ENCODE measurements around the gene CHST11. TPM values are rescaled to one million over a fixed set of nuclear protein-coding genes. Genes with fewer than 3 reads are reported as not detected.

Gene CHST11
- total RNA-seq, 2 donors from 2014 or later, result 36.2 to 61.7 TPM

- Mint-ChIP-seq H3K27me3 (no peaks in the 10 kb centered on the region), H3K27ac (peak overlapping the region; percentile 31), H3K4me3 (peak overlapping the region; percentile 80), H3K4me1 (peaks cover 67% of the 10 kb centered on the region), H3K9me3 (peaks cover 4% of the 10 kb centered on the region), H3K36me3 (ENCODE audit: low read depth) (peaks cover 5% of the 10 kb centered on the region)
- ATAC-seq (replicated peaks), result no peak
These were observed 227.2 kb downstream of the CHST11 start for GRCh38 chr12:104683831-104684503.

- Mint-ChIP-seq H3K27ac (no peak overlapping the region), H3K36me3 (ENCODE audit: low read depth) (peaks cover 9% of the 10 kb centered on the region), H3K4me1 (peaks cover 66% of the 10 kb centered on the region), H3K9me3 (peaks cover 4% of the 10 kb centered on the region), H3K27me3 (no peaks in the 10 kb centered on the region), H3K4me3 (no peak overlapping the region)
- ATAC-seq (replicated peaks), result no peak
These were observed 228.1 kb downstream of the CHST11 start for GRCh38 chr12:104684884-104685283.

GRCh38 chr12:104685366-104685765, 228.6 kb downstream of the CHST11 start:
- Mint-ChIP-seq H3K27me3 (no peaks in the 10 kb centered on the region), H3K9me3 (peaks cover 4% of the 10 kb centered on the region), H3K4me3 (no peak overlapping the region), H3K27ac (no peak overlapping the region), H3K36me3 (ENCODE audit: low read depth) (peaks cover 11% of the 10 kb centered on the region), H3K4me1 (peaks cover 61% of the 10 kb centered on the region)
- no peak for ATAC-seq (replicated peaks)

GRCh38 chr12:104686196-104686595, 229.4 kb downstream of the CHST11 start:
- peaks cover 4% of the 10 kb centered on the region for H3K9me3 Mint-ChIP-seq
- no peaks in the 10 kb centered on the region for H3K27me3 Mint-ChIP-seq
- peaks cover 54% of the 10 kb centered on the region for H3K4me1 Mint-ChIP-seq
- H3K4me3 Mint-ChIP-seq, result peak overlapping the region; percentile 79
- H3K36me3 Mint-ChIP-seq (ENCODE audit: low read depth), result peaks cover 11% of the 10 kb centered on the region
- H3K27ac Mint-ChIP-seq, result peak overlapping the region; percentile 89
- ATAC-seq (replicated peaks), result peak; percentile 38

- Mint-ChIP-seq H3K36me3 (ENCODE audit: low read depth) (peaks cover 13% of the 10 kb centered on the region), H3K4me3 (peak overlapping the region; percentile 79)
These were observed 231.2 kb downstream of the CHST11 start for GRCh38 chr12:104687823-104688573.

GRCh38 chr12:104689635-104690034, 232.9 kb downstream of the CHST11 start:
- ATAC-seq (replicated peaks), result no peak
- Mint-ChIP-seq H3K4me3 (no peak overlapping the region), H3K36me3 (ENCODE audit: low read depth) (peaks cover 16% of the 10 kb centered on the region), H3K27me3 (no peaks in the 10 kb centered on the region), H3K27ac (no peak overlapping the region), H3K4me1 (peaks cover 45% of the 10 kb centered on the region), H3K9me3 (no peaks in the 10 kb centered on the region)

More at GRCh38 chr12:104687823-104688573, 231.2 kb downstream of the CHST11 start:
- H3K27ac Mint-ChIP-seq, result peak overlapping the region; percentile 89
- peaks cover 42% of the 10 kb centered on the region for H3K4me1 Mint-ChIP-seq
- no peaks in the 10 kb centered on the region for H3K27me3 Mint-ChIP-seq
- ATAC-seq (replicated peaks), result peak; percentile 79
- peaks cover 4% of the 10 kb centered on the region for H3K9me3 Mint-ChIP-seq

GRCh38 chr12:104691721-104692556, 235.2 kb downstream of the CHST11 start:
- Mint-ChIP-seq H3K9me3 (no peaks in the 10 kb centered on the region), H3K4me1 (peaks cover 49% of the 10 kb centered on the region), H3K36me3 (ENCODE audit: low read depth) (peaks cover 26% of the 10 kb centered on the region), H3K4me3 (no peak overlapping the region), H3K27ac (no peak overlapping the region), H3K27me3 (no peaks in the 10 kb centered on the region)
- no peak for ATAC-seq (replicated peaks)

- peak overlapping the region; percentile 2 for H3K4me3 Mint-ChIP-seq
- no peak for ATAC-seq (replicated peaks)
- H3K27ac Mint-ChIP-seq, result peak overlapping the region; percentile 24
- H3K9me3 Mint-ChIP-seq, result no peaks in the 10 kb centered on the region
- H3K36me3 Mint-ChIP-seq (ENCODE audit: low read depth), result peaks cover 28% of the 10 kb centered on the region
- peaks cover 50% of the 10 kb centered on the region for H3K4me1 Mint-ChIP-seq
- H3K27me3 Mint-ChIP-seq, result no peaks in the 10 kb centered on the region
These were observed 235.9 kb downstream of the CHST11 start for GRCh38 chr12:104692557-104693218.

- H3K4me1 Mint-ChIP-seq, result peaks cover 50% of the 10 kb centered on the region
- peak overlapping the region; percentile 77 for H3K4me3 Mint-ChIP-seq
- ATAC-seq (replicated peaks), result no peak
- H3K27me3 Mint-ChIP-seq, result no peaks in the 10 kb centered on the region
- H3K9me3 Mint-ChIP-seq, result peaks cover 4% of the 10 kb centered on the region
- H3K27ac Mint-ChIP-seq, result peak overlapping the region; percentile 24
- H3K36me3 Mint-ChIP-seq (ENCODE audit: low read depth), result peaks cover 27% of the 10 kb centered on the region
These were observed 236.7 kb downstream of the CHST11 start for GRCh38 chr12:104693493-104693892.

GRCh38 chr12:104694161-104694560, 237.4 kb downstream of the CHST11 start:
- no peak for ATAC-seq (replicated peaks)
- H3K9me3 Mint-ChIP-seq, result peaks cover 4% of the 10 kb centered on the region
- H3K27me3 Mint-ChIP-seq, result no peaks in the 10 kb centered on the region
- peak overlapping the region; percentile 85 for H3K27ac Mint-ChIP-seq
- peaks cover 27% of the 10 kb centered on the region for H3K36me3 Mint-ChIP-seq (ENCODE audit: low read depth)
- peak overlapping the region; percentile 77 for H3K4me3 Mint-ChIP-seq
- peaks cover 50% of the 10 kb centered on the region for H3K4me1 Mint-ChIP-seq

GRCh38 chr12:104694711-104695110, 238.0 kb downstream of the CHST11 start:
- Mint-ChIP-seq H3K36me3 (ENCODE audit: low read depth) (peaks cover 28% of the 10 kb centered on the region), H3K4me1 (peaks cover 56% of the 10 kb centered on the region), H3K9me3 (peaks cover 4% of the 10 kb centered on the region), H3K27me3 (no peaks in the 10 kb centered on the region), H3K27ac (peak overlapping the region; percentile 85), H3K4me3 (peak overlapping the region; percentile 77)
- no peak for ATAC-seq (replicated peaks)

- ATAC-seq (replicated peaks), result peak; percentile 89
- peak overlapping the region; percentile 85 for H3K27ac Mint-ChIP-seq
- H3K4me3 Mint-ChIP-seq, result peak overlapping the region; percentile 77
- H3K36me3 Mint-ChIP-seq (ENCODE audit: low read depth), result peaks cover 28% of the 10 kb centered on the region
- H3K9me3 Mint-ChIP-seq, result peaks cover 4% of the 10 kb centered on the region
- peaks cover 61% of the 10 kb centered on the region for H3K4me1 Mint-ChIP-seq
- no peaks in the 10 kb centered on the region for H3K27me3 Mint-ChIP-seq
These were observed 238.9 kb downstream of the CHST11 start for GRCh38 chr12:104695453-104696148.

- ATAC-seq (replicated peaks), result no peak
- H3K27me3 Mint-ChIP-seq, result no peaks in the 10 kb centered on the region
- peaks cover 28% of the 10 kb centered on the region for H3K36me3 Mint-ChIP-seq (ENCODE audit: low read depth)
- peaks cover 61% of the 10 kb centered on the region for H3K4me1 Mint-ChIP-seq
- H3K4me3 Mint-ChIP-seq, result peak overlapping the region; percentile 77
- peak overlapping the region; percentile 11 for H3K27ac Mint-ChIP-seq
- peaks cover 4% of the 10 kb centered on the region for H3K9me3 Mint-ChIP-seq
These were observed 240.4 kb downstream of the CHST11 start for GRCh38 chr12:104697186-104697585.

All from activated T-helper 17 cell treated with anti-CD3 and anti-CD28 coated beads, Interleukin-2, amount 50 U/mL, for 72 hours (primary cell).